ENCODE measurements around the gene ATRNL1.
A peak's percentile ranks its signal among the peaks of the same experiment; 100 is the strongest.
"Not testable (repeated sequence)": the region's sequence is repeated elsewhere in the genome, so short reads cannot be mapped to it uniquely, and the experiment has no call there.

The ATRNL1 gene

DNA sequence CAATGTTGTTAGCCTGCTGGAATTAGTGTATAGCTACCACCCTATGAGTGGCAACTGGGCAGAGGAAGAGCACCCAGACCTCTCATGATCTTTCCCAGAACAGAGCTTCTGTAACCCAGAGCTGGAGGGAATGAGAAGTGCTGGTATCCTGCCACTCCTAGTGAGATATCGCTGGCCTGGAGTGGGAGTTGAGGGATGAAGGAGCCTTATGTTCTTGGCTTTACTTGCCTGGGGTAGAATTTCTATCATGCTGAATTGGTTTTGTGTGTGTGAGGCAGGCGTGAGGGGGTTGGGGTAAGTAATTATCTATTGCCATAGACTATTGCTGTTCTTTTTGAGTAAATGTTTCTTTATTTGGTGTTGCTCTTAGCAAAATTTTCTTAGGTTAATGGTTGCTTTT is 146.6 kb downstream of the ATRNL1 start:
- DNase-seq, result no peak

DNA sequence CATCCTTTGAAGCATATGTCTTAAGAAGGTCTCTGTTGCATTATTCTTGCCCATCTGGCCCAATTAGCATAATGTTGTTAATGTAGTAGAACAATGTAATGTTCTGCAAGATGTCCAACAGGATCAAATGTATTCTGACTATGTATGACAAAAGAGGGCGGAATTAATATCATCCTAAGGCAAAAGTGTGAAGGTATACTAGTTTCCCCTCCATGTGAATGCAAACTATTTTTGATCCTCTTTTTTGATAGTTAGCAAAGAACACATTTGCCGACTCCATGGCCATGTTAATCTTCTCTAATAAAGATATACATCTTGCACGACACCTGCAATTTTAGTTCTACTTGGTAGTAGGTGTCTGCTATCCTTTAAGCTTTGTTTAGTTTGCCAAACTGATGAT is 157.6 kb downstream of the ATRNL1 start:
- DNase-seq, result no peak

DNA sequence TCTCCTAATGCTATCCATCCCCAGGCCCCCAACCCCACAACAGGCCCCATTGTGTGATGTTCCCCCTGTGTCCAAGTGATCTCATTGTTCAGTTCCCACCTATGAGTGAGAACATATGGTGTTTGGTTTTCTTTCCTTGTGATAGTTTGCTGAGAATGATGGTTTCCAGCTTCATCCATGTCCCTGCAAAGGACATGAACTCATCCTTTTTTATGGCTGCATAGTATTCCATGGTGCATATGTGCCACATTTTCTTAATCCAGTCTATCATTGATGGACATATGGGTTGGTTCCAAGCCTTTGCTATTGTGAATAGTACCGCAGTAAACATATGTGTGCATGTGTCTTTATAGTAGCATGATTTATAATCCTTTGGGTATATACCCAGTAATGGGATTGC is 160.6 kb downstream of the ATRNL1 start:
- DNase-seq, result not testable (repeated sequence)

DNA sequence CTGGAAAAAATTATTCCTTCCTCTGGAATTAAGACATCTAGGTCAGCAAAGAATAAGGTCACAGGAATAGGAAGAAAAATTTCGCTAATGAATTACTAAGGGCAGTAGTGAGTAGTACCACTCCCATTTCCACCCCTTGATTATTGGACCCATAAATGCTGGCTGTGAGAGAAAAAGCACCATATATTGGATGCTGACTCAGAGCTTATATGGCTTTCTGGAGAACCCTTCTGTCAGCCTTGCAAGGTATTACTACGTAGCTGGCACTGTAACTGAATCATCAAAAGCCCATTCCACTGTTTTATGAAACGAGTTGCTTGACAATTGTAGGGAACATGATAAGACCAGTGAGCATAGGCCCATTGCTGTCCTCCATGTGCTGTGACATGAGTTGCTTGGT is 179.3 kb downstream of the ATRNL1 start:
- no peak for DNase-seq

DNA sequence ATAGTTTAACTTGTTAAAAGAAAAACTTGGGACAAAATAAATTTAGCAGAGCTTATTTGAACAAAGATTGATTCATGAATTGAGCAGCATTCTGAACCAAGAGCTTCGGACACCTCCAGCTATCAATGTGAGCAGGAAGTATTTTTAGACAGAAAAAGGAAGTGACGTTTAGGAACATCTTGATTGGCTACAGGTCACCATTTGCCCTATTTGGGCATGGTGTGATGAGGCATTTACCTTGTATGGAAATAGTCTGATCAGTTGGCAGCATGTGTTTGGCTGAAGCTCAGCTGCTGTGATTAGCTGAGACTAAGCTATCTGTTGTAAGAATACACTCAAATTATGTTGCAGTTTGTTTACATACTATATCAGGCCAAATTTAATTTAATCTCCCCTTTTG is 185.1 kb downstream of the ATRNL1 start:
- DNase-seq, result no peak

DNA sequence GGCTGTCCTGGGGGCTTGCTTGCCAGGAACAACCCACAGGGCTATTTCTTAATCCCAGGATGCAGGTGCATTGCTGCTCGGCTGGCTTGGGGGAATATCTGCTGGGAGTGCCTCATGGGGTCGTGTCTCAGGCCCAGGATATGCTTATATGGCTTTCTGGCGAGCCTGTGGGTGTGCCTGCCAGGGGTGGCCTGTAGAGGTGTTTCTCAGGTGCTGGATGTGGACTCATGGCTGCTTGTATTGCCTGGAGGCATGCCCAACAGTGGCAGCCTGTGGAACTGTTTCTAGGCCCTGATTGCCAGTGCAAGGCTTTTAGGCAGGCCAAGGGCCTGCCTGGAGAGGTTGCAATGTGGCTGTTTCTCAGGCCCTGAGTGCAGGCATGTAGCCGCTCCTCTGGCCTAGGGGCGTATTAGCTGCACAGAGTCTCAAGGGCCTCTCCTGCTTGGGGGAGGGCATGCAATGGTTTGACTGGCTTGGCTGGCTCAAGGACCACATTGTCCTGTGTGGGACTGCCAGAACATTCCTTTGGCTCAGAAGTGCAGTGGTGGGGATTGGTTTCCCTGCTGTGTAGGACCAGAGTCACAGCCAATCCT is 202.1 kb downstream of the ATRNL1 start:
- no peak for DNase-seq

DNA sequence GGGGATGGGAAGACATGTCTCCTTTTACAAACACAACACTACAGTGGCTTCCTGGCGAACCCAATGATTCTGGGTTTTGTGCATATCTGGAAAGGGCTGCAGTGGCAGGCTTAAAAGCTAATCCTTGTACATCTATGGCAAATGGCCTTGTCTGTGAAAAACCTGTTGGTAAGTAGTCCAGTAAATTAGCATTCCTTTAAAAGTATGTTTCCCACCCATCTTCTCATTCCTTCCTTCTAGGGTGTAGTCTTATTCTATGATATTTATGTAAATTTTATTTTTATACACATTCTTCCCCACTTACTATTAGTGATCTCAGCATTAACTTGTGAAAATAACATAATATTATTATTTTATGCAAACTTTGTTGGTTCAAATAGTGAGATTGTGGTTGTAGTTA is 206.9 kb downstream of the ATRNL1 start:
- DNase-seq, result no peak

DNA sequence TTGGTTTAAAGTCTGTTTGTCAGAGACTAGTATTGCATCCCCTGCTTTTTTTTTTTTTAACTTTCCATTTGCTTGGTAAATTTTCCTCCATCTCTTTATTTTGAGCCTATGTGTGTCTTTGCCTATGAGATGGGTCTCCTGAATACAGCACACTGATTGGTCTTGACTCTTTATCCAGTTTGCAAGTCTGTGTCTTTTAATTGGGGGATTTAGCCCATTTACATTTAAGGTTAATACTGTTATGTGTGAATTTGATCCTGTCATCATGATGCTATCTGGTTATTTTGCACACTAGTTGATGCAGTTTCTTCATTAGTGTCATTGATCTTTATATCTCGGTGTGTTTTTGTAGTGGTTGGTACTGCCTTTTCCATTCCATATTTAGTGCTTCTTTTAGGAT is 226.5 kb downstream of the ATRNL1 start:
- DNase-seq, result not testable (repeated sequence)

DNA sequence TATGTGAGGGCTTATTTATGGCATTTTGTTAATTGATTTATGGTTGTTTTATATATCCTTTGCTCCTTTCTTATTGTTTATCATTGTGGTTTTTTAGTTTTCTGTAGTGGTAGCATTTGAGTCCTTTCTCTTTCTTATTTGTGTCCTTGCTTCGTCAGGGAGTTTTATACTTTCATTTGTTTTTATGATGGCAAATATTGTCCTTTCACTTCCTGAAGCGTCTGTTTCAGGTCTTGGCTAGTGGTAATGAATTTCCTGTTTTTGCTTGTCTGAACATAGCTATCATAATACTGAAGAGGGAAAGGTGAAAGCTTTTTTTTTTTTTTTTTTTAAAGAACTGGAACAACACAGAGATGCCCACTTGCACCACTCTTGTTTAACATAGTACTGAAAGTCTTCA is 228.2 kb downstream of the ATRNL1 start:
- no peak for DNase-seq

DNA sequence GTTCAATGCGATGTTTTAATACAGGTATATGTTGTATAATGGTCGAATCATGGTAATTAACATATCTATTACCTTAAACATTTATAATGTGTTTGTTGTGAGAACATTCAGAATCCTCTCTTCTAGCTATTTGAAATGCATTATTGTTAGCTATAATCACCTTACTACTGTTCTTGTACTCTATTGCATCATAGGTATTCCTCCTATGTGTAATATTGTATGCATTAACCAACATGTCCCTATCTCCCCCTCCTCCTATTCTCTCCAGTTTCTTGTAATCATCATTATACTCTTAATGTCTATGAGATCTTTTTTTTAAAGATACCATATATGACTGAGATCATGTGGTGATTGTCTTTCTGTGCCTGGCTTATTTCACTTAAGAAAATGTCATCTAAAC is 235.2 kb downstream of the ATRNL1 start:
- no peak for DNase-seq

DNA sequence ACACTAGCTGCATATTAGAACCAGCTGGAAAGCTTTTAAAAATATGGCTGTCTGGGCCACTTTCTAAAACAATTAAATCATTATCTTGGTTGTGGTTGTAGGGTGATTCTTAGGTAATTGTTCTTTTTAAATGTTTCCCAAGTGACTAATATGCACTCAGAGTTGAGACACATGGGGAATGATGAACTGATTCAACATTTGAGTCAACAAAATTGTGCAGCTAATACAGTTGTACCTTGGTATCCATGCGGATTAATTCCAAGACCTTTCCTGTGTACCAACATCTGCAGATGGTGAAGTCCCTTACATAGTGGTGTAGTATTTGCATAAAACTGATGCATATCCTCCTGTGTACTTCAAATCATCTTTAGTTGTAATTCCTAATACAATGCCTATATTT is 242.2 kb downstream of the ATRNL1 start:
- no peak for DNase-seq

DNA sequence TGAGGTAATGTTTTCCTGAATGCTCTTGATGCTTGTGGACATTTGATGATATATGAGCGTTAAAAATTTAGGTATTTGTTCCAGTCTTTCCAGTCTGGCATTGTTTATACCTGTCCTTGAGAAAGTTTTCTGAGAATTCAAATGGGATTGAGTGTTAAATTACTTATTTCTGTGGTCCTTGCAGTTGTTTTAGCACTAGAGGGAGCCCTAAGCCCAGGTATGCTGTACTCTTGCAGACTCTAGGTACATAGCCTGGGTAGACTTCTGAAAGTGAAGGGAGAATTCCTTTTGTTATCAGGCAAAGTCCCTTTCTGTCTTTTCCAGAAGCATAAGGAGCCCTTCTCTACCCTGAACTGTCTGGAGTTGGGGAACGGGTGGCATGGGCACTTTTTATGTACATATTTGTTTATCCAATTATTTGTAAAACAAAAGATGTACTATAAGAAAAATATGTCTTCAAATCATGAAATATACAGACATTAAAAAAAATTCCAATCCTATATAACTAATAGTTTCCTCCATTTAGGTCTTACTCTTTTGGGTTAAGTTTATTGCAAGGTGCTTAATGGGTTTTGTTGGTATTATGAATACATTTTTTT is 262.1 kb downstream of the ATRNL1 start:
- DNase-seq, result peak; percentile 5

DNA sequence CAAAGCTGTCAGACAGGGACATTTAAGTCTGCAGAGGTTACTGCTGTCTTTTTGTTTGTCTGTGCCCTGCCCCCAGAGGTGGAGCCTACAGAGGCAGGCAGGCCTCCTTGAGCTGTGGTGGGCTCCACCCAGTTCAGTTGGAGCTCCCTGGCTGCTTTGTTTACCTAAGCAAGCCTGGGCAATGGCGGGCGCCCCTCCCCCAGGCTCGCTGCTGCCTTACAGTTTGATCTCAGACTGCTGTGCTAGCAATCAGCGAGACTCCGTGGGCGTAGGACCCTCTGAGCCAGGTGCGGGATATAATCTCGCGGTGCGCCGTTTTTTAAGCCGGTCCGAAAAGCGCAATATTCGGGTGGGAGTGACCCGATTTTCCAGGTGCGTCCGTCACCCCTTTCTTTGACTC is 274.8 kb downstream of the ATRNL1 start:
- not testable (repeated sequence) for DNase-seq

DNA sequence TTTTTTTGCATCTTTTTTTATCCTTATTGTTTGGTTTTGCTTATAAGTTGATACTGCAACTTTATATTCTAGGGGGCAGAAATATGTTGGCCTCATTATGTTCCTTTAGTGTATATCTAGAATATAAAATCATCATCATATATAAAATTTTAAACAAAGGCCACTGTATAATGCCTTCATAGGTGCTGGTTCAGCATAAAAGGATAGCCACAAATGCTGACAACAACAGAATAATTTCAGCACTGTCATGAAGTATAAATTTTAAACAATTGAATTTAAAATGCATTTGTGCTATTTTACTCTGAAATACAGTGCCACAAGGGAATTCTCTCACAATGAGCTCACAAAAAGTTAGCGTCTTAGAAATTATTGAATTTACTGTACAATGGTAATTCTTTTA is 285.9 kb downstream of the ATRNL1 start:
- no peak for DNase-seq

DNA sequence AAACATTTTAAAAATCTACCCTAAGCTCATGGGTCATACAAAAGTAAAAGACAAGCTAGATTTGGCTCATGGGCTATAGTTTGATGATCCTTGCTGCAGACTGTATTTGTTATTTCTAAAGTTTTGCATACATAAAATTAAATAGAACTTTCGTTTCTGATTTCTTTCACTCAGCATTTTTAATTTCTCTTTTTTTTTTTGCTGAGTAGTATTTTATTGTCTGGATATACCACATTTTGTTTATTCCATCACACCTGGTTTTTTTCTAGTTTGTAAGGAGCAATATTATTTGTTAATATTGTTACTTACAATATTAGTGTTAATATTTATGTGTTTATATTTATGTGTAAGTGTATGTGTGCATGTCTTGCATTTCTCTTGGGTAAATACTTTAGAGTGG is 291.5 kb downstream of the ATRNL1 start:
- no peak for DNase-seq

DNA sequence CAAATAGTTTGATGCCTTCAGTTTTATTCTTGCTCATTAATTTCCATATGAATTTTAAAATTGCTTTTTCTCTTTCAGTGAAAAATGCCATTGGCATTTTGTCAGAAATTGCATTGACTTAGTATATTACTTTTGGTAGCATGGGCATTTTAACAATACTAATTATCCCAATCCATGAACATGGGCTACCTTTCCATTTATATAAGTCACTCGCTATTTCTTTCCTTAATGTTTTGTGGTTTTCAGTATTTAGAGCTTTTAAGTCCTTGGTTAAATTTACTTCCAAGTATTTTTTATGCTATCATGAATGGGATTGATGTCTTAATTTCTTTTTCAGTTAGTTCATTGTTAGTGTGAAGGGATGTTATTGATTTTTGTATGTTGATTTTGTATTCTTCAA is 297.4 kb downstream of the ATRNL1 start:
- DNase-seq, result no peak

DNA sequence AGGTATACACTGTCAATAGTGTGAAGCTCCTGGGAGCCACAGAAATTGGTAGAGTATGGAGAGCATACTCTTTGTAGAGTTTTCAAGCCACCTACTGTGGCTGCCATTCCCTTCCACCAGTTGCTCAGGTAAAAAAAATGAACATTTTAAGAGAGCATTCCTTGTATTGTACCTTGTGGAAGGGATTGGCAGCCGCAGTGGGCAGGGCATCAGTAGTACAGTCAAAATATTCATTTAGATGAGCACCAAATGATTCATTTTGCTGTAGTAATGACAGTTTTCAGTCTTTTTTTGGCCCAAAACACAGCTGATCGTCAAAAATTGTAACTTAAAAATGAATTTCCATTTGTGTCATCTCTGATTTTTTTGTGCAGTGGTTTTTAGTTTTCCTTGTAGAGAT is 304.9 kb downstream of the ATRNL1 start:
- DNase-seq, result no peak

DNA sequence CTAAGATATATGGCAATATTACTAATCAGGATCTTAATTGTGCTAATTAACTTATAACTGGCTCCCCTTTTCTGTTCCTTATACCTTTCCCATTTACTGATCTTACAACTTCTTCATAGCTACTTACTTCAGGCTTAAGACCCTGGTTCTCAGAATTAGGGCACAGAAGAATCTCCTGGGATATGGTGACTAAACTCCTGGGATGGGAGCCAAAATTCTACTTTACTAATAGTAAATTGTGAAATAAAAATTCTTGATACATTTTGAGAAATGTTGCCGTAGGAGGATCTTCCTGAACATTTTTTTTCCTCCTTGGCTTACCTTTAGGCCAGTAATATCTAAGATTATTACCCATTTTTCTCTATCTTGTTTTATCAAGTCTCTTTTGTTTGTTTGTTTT is 309.5 kb downstream of the ATRNL1 start:
- no peak for DNase-seq

DNA sequence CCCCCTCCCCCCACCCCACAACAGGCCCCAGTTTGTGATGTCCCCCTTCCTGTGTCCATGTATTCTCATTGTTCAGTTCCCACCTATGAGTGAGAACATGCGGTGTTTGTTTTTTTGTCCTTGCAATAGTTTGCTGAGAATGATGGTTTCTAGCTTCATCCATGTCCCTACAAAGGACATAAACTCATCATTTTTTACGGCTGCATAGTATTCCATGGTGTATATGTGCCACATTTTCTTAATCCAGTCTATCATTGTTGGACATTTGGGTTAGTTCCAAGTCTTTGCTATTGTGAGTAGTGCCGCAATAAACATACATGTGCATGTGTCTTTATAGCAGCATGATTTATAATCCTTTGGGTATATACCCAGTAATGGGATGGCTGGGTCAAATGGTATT is 312.7 kb downstream of the ATRNL1 start:
- DNase-seq, result not testable (repeated sequence)

DNA sequence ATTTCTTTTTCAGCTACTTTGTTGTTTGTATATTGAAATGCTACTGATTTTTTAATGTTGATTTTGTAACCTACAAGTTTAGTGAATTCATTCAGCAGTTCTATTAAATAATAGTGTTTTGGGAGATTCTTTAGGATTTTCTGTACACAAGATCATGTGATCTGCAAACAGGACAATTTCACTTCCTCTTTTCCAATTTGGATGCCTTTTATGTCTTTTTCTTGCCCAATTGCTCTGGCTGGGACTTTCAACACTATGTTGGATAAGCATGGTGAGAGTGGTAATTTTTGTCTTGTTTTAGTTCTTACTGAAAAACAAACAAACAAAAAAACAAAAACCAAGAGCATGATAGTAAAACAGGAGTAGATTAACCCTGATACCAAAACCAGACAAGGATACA is 316.2 kb downstream of the ATRNL1 start:
- DNase-seq, result no peak

DNA sequence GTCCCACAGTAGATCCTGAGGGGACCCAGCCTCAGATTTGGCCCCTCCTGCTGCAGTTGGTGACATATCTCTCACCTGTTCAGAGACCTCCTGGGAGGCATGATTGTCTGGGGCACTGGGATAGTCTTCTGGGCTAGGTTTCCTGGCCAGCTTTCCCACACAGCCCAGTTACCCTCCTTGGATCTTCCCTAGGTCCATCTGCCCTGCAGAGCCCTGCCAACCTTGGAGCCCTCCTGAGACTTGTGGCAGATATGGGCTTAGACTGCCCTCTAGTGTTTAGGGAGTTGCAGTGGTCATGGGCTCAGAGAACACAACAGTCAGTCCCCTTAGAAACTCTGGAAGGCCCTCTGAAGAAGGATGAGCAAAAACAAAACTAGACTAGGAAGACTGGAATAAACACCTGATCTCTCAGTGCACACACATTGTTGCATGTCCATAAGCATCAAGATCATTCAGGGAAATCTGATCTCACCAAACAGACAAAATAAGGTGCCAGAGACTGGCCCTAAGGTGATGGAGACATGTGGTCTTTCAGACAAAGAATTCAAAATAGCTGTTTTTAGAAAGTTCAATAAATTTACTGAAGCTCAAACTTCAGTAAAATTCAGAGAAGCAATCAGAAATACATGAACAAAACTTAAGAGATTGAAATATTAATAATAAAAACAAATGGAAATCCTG is 324.6 kb downstream of the ATRNL1 start:
- DNase-seq, result no peak

DNA sequence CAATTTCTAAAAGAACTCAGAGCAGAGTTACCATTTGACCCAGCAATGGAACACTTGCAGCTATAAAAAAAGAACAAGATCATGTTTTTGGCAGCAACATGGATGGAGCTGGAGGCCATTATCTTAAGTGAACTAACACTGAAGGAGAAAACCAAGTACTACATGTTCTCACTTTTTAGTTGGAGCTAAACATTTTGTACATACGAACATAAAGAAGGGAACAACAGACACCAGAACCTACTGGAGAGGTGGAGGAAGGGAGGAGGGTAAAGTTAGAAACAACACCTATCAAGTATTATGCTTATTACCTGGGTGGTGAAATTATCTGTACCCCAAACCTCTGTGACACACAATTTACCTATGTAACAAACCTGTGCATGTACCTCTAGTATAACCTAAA is 329.5 kb downstream of the ATRNL1 start:
- no peak for DNase-seq

DNA sequence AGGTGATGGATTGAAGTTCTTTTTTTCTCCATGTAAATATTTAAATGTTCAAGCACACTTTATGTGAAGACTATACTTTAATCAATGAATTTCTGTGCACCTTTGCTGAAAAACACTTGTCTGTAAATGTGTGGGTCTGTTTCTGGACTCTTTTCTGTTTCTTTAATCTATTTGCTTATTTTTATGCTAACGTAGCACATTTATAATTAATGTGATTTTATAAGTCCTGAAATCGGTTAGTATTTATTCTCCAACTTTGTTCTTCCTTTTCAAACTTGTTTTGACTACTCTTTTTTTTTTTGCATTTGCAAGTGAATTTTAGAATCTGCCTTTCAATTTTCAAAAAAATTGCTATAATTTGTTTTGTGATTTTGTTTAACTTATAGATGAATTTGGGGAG is 334.4 kb downstream of the ATRNL1 start:
- no peak for DNase-seq

DNA sequence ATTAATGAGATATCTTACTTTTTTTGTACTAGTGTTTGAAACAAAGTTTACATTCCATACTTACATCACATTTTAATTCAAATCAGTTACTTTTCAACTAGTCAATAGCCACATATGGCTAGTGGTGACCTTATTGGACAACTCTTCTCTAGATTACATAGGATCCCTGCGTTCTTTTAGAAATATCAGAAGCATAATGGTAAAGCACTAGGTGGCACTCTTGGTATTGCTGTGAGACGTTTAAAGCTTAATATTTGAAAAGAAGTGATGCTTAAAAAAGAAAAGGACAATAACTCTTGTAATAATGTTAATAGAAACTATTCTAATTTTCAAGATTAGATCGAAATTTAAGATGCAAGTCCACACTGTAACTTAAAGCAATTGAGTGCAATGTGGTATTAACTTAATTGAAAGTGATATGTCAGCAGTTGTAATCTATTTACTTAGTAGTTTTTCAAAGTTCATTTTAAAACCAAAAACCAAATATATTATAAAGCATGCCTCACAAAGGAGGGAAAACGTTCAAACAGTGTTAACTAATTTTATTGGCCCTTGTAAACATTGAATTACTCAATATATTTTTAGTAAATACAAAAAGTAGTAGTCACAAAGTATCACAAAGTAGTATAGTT is 339.1 kb downstream of the ATRNL1 start:
- no peak for DNase-seq
